ENCODE results near the gene PTH1R.

Gene PTH1R

DNA sequence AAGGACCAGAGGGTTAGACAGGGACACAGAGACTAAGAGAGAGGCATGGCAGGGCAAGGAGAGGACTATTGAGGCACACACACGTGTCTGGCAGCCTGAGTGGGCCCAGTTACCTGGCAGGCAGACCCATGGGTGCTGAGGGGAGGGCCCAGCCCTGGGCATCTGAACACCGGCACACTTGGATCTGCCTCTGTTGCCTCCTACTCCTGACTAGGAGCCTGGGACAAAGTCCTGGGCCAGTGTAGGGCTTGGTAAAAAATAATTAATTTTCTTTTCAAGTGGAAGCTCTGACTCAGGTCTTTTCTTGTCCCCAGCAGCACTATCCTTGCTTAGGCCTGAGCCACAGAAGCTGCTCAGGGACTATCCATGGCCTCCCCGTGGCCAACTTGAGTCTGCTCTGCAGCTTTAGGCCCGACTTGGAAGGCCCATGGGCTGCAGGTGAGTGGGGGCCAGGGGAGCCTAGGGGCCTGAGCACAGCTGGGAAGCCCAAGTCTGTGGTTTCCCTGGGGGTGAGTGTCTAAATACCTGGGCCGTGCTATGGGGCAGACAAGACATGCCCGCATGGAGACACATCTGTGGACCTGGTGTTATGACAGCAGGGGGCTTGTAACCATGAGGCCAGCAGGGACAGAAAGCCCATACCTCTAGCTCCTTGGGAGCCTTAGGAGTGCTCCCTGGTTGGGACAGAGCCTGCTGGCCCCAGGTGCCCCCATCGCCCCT, at the start of gene PTH1R:
PTH1R (plus strand) TSS at position 316 of the 720 bp plus-strand sequence. CDS start 5,839 bp downstream, outside the sequence.
- DNase-seq = no peak

DNA sequence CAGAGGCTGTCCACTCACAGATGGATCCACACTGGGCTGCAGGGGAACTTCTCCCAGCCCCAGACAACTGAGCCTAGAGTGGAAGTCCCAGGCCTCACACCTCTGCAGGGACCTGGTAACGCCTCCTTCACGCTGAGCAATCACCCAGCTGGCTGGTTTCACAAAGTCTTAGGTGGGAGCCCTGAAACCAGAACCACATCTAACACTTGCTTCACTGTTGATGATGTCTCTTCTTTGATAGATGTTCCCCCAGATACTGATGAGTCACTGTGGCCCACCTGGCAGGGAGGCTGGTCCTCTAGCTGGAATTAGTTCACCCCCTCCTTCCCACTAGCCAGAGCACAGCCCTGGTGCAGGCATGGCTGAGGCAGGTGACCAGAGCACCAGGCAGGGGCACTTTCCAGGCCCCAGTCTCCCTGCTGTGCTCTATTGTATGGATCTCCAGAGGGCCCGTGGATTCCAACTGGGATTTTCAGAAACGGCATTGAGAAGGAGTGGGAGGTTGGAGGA, 47.8 kb upstream of the PTH1R start:
- no peak for DNase-seq

DNA sequence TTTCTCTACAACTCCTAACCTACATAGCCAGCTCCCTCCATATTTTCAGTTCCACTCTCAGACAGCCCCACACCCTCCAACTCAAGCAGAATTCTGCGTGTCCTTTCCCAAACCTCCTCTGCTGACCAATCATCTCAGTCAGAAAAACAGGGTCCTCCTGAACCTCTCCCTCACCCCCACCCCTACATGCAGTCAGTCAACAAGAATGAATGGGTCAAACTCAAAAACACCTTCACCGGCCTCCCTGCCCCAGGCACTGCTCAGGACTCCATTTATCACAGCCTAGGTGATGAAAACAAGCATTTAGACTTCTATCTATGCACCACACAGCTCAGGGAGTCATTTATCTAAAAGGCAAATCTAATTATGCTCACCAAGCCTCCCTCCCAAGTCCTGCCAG, 46.7 kb upstream of the PTH1R start:
- DNase-seq = no peak

GRCh38 chr3:46831316-46831715, 46.2 kb upstream of the PTH1R start:
- no peak for DNase-seq

DNA sequence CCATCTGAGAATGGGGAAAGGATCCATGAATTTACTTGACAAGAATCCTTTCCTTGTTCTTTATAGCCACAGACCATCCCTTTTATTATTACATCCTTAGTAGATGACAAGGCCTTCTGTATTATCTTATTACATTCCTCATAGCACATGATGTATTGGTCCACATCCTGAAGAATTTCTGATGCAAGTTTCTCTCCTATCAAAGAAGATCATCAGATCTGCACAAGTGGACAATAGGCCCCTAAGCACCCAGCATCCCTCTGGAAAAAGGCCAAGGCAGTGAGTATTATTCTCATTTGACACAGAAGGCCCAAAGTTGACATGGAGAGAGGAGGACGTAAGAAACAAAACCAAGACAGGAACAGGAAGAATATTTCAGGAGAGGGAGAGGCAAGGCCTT, 45.7 kb upstream of the PTH1R start:
- DNase-seq = no peak

GRCh38 chr3:46833346-46834300, 43.9 kb upstream of the PTH1R start:
- DNase-seq = no peak

DNA sequence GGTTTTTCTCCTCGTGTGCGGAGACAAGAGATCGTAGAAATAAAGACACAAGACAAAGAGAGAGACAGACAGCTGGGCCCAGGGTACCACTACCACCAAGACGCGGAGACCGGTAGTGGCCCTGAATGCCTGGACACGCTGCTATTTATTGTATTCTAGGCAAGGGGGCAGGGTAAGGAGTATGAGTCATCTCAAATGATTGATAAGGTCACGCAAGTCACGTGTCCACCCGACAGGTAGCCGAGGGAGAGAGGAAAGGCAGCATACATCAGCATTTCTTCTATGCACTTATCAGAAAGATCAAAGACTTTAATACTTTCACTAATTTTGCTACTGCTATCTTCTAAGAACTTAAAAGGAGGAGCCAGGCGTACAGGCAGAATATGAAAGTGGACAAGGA, 42.5 kb upstream of the PTH1R start:
- no peak for DNase-seq

DNA sequence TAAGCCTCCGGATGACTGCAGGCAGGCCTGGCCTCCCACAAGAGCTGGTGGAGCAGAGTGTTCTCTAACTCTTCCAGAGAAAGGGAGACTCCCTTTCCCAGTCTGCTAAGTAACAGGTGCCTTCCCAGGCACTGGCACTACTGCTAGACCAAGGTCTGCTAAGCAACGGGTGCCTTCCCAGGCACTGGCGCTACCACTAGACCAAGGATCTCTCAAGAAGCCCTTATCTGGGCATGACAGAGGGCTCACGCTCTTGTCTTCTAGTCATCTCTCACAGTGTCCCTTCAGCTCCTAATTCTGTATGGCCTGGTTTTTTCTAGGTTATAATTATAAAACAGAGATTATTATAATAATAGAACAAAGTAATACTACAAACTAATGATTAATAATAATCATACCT, 42.0 kb upstream of the PTH1R start:
- DNase-seq = no peak

- DNase-seq = no peak
Measured at GRCh38 chr3:46838301-46838700, 39.2 kb upstream of the PTH1R start.

GRCh38 chr3:46840491-46840890, 37.0 kb upstream of the PTH1R start:
- DNase-seq = no peak

GRCh38 chr3:46843508-46843907, 34.0 kb upstream of the PTH1R start:
- DNase-seq = no peak

DNA sequence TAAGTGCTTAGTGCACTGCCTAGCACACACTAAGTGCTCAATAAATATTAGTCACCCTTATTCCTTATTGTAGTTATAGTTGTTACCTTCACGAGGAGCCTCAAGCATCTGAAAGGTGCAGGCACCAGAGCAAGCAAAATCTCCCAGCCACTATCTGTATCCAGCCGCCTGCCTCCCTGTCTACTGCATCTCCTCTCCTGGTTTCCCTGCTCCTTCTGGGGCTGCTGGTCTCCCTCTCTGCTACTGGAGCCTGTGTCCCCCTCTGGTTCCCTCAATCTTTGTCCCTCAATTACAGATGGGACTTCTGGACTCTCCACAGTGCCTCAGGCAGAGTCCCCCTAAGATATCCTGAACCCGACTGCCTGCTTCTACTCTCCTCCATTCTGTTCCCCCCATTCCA, 33.1 kb upstream of the PTH1R start:
- no peak for DNase-seq

DNA sequence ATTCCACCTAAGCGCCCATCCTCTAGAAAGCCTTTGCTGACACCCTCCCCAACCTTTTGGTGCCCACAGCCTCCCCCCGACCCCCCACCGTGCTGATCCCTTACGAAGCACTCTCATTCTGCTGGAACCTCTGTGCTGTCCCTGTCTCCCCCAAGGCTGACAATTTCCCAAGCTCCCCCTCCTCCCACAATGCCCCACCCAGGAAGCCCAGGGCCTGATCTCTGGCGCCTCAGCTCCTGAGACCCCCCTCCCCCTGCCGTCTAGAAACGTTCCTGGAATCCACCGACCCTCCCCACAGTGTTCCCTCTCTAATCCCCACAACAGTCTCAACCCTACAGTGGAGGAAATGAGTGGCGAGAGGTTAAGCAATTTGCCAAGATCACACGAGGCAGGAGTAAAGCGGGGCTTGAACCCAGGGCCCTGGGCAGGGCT, 32.6 kb upstream of the PTH1R start:
- DNase-seq = no peak

GRCh38 chr3:46845397-46845859, 32.1 kb upstream of the PTH1R start:
- DNase-seq = no peak

- DNase-seq = peak; percentile 54
Measured at GRCh38 chr3:46845860-46846623, 31.5 kb upstream of the PTH1R start.

- no peak for DNase-seq
Measured at GRCh38 chr3:46846624-46847542, 30.6 kb upstream of the PTH1R start.

DNA sequence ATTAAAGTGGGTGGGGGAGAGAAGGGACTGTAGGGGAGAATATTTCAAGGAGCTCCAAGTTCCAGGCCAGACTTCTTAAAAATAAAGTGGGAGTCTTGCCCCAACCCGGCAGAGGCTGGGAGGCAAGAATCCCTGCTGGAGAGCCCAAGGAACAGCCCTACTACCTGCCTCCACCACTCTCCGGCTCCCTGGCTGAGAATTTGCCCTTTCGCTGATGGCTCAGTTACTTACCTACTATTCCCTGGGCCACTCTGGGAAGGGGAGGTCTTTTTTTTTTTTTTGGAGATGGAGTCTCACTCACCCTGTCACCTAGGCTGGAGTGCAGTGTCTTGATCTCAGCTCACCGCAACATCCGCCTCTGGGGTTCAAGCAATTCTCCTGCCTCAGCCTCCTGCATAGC, 29.8 kb upstream of the PTH1R start:
- DNase-seq = no peak

DNA sequence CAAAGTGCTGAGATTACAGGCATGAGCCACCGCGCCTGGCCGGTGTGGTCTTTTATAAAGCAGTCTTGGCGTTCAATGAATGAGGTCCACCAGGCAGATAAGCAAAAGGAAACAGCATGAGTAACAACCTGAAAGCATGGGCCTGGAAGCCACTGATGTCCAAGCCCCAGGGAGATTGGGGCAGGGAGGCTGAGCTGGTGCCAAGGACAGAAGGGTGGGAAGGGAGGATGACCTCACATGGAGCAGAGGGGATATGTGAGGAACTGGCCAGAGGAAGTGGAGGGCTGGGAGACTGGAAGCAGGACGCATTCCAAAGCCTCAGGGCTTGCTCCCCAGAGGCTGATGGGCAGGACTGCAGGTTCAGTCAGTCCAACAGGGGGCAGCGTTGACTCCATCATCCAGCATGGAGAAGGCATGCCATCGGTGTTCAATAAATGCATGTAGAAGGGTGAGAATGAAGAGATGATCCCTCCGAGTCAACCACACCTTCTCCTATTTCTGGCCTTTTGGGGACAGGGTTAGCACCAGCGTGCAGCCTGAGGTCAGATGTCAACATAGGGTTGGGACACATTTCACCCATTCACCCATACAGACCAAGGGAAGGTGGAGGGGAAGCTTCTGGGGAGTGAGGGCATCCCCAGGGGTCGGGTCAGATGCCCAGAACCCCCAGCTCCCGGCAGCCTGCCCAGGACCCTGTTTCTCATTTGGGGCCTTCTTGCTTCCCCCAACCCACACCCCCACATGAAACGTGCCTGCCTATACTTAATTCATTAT, 29.1 kb upstream of the PTH1R start:
- DNase-seq = no peak

DNA sequence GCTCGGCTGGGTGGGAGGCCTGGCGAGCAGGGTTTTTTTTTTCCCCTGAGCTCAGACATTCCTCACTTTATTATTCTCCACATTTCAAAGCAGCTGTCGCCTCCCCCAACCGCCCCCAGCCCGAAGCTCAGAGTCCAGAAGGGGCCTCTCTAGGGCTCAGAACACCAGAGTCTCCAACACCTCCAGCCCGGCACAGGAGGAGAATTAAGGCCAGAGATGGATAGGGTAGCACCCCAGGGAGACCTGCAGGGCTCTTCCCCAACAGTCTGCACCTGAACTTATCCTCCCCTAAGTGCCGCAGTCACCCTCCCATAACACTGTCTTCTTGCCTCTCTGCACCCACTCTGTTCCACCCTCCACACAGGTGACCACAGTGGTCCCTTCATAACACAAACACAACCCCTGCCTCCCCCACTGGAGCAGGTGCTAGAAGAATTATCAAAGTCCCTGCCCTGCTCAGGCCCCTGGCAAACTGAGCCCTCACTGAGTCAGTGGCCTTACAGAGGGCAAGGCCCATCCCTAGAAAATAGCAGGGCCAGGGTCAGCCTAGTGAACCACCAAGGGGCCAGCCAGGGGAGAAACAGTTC, 28.4 kb upstream of the PTH1R start:
- DNase-seq = no peak

DNA sequence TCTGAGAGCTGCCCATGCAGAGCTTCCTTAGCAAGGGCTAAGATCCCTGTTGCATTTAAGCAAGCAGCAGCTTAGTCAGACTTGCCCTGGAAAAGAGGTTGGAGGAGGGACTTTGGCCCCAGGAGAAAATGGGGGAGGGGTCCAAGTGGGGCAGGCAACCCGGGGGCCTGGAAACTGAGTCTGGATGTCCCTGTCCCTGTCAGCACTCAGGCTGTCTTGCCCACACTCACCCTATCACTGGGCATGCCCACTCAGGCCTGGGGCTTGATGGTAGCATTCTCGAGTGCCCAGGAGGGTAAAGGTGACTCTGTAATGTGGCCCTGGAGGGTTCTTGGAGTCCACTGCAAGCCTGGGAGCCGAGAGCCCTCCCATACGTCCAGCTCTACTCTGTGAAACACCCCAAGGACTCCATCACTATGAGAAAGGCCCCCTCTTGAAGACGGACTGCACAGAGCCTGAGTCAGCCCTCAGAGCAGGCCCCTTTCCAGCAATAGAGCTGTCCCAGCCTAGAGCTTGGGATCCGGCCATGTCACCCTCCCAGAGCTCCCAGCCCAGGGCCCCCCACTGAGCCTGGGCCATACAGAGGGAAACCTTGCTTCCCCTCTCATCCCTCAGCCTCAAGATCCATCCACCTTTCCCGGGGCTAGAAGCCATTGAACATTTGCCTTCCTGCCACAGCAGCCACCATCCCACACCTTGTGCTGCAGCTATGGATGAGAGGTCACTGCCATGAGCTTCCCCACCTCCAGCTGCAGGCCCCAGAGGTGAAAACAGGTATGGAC, 27.6 kb upstream of the PTH1R start:
- no peak for DNase-seq

Measured in activated T-cell treated with anti-CD3 and anti-CD28 coated beads for 4 hours (primary cell).